ACC112 (cell line): Measurements from ENCODE around the gene SLC26A9.
A peak's percentile ranks its signal among the peaks of the same experiment; 100 is the strongest.

Experiments used
- H2AFZ ChIP-seq: fragments of 200-600 bp; sonication (generic); one replicate; pipeline ENCODE4 v1.6.0; 2017; ENCODE audit warnings: antibody characterized with exemption, low read length; ENCODE audit not compliant: unreplicated experiment
- H3K27ac ChIP-seq: fragments of 200-600 bp; sonication (generic); 2 replicates; pipeline ENCODE4 v1.5.1; 2014; ENCODE audit warnings: low read depth, mild to moderate bottlenecking, antibody characterized with exemption, low read length, moderate library complexity
- H3K27me3 ChIP-seq: fragments of 200-600 bp; sonication (generic); 2 replicates; pipeline ENCODE4 v1.6.1; 2014; ENCODE audit warnings: mild to moderate bottlenecking, antibody characterized with exemption, low read length, moderate library complexity, mixed read lengths; ENCODE audit not compliant: insufficient read depth
- H3K36me3 ChIP-seq: fragments of 200-600 bp; sonication (generic); 2 replicates; pipeline ENCODE4 v1.6.1; 2016; ENCODE audit warnings: mild to moderate bottlenecking, antibody characterized with exemption, low read length, moderate library complexity, mixed read lengths; ENCODE audit not compliant: insufficient read depth
- H3K4me1 ChIP-seq: fragments of 200-600 bp; sonication (generic); one replicate; pipeline ENCODE4 v1.6.1; 2016; ENCODE audit warnings: low read length, mixed read lengths; ENCODE audit not compliant: insufficient read depth, unreplicated experiment, control insufficient read depth
- H3K4me3 ChIP-seq: fragments of 200-600 bp; sonication (generic); 2 replicates; pipeline ENCODE4 v1.5.1; 2014; ENCODE audit warnings: mild to moderate bottlenecking, low read depth, low read length
- H3K79me2 ChIP-seq: fragments of 200-600 bp; sonication (generic); one replicate; pipeline ENCODE4 v1.6.0; 2016; ENCODE audit warnings: low read length; ENCODE audit not compliant: control insufficient read depth, unreplicated experiment, insufficient read depth

The SLC26A9 gene

GRCh38 chr1:205973377-205974232 is 30.3 kb upstream of the SLC26A9 start:
- no peak overlapping the region for H3K4me3 ChIP-seq
- H3K27ac ChIP-seq = no peak overlapping the region
- no peaks in the 10 kb centered on the region for H3K27me3 ChIP-seq
- no peaks in the 10 kb centered on the region for H3K79me2 ChIP-seq
- no peak overlapping the region for H2AFZ ChIP-seq
- no peaks in the 10 kb centered on the region for H3K36me3 ChIP-seq
- H3K4me1 ChIP-seq = no peaks in the 10 kb centered on the region

DNA sequence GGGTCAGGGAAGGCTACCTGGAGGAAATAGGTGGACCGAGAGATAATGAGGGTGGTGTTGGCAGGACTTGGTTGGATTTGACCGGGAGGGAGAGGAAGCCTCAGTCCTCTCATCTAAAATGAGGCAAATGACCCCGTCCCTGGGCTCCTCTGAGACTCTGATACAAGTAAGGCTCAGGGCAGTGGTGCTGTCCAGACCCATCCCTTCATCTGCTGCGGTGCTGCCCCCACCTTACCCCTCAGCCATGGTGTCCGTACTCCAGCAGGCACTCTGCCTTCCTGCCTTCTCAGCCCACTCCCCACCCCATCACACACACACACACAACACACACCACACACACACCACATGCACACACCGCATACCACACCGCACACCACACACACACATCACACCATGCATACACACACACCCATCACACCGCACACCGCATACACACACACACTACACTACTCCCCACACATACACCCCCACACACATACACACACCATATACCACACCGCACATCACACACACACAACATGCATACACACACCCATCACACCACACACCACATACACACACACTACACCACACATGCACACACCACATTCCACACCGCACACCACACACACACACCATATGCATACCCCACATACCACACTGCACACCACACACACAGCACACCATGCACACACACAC is 29.4 kb upstream of the SLC26A9 start:
- Histone ChIP-seq H3K4me3 (no peak overlapping the region), H2AFZ (no peak overlapping the region), H3K4me1 (peaks cover 3% of the 10 kb centered on the region), H3K27me3 (no peaks in the 10 kb centered on the region), H3K79me2 (no peaks in the 10 kb centered on the region), H3K27ac (no peak overlapping the region), H3K36me3 (no peaks in the 10 kb centered on the region)

GRCh38 chr1:205972081-205972480 is 28.8 kb upstream of the SLC26A9 start:
- no peak overlapping the region for H2AFZ ChIP-seq
- H3K79me2 ChIP-seq = no peaks in the 10 kb centered on the region
- no peak overlapping the region for H3K4me3 ChIP-seq
- no peaks in the 10 kb centered on the region for H3K36me3 ChIP-seq
- no peaks in the 10 kb centered on the region for H3K27me3 ChIP-seq
- peaks cover 3% of the 10 kb centered on the region for H3K4me1 ChIP-seq
- no peak overlapping the region for H3K27ac ChIP-seq

DNA sequence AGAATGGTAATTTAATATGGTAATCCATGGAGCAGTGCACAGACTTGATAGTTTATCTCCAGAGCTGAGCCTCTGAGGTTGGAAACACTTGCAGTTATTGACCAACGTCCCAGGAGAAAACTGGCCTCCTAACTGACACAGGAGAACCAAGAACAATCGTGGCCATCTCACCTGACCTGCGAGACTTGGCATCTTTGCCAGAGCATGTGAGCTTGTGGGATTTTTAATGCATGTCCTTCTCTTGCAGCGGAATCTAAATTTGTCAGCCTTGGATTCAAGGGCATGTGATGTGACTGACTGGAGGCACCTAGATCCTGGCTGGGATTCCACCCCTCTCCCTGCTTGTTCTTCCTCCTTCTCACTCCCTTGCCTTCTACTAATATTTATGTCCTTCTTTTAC is 27.8 kb upstream of the SLC26A9 start:
- Histone ChIP-seq H3K4me3 (no peak overlapping the region), H3K27me3 (no peaks in the 10 kb centered on the region), H3K36me3 (no peaks in the 10 kb centered on the region), H2AFZ (no peak overlapping the region), H3K27ac (no peak overlapping the region), H3K79me2 (no peaks in the 10 kb centered on the region), H3K4me1 (peaks cover 3% of the 10 kb centered on the region)

- Histone ChIP-seq H3K36me3 (no peaks in the 10 kb centered on the region), H2AFZ (no peak overlapping the region), H3K27ac (no peak overlapping the region), H3K79me2 (no peaks in the 10 kb centered on the region), H3K4me1 (peaks cover 3% of the 10 kb centered on the region), H3K27me3 (no peaks in the 10 kb centered on the region), H3K4me3 (no peak overlapping the region)
Observed at GRCh38 chr1:205970486-205970885, 27.2 kb upstream of the SLC26A9 start.

GRCh38 chr1:205969229-205969628 is 26.0 kb upstream of the SLC26A9 start:
- Histone ChIP-seq H3K36me3 (no peaks in the 10 kb centered on the region), H2AFZ (no peak overlapping the region), H3K27me3 (no peaks in the 10 kb centered on the region), H3K4me3 (no peak overlapping the region), H3K4me1 (peaks cover 3% of the 10 kb centered on the region), H3K27ac (no peak overlapping the region), H3K79me2 (no peaks in the 10 kb centered on the region)

DNA sequence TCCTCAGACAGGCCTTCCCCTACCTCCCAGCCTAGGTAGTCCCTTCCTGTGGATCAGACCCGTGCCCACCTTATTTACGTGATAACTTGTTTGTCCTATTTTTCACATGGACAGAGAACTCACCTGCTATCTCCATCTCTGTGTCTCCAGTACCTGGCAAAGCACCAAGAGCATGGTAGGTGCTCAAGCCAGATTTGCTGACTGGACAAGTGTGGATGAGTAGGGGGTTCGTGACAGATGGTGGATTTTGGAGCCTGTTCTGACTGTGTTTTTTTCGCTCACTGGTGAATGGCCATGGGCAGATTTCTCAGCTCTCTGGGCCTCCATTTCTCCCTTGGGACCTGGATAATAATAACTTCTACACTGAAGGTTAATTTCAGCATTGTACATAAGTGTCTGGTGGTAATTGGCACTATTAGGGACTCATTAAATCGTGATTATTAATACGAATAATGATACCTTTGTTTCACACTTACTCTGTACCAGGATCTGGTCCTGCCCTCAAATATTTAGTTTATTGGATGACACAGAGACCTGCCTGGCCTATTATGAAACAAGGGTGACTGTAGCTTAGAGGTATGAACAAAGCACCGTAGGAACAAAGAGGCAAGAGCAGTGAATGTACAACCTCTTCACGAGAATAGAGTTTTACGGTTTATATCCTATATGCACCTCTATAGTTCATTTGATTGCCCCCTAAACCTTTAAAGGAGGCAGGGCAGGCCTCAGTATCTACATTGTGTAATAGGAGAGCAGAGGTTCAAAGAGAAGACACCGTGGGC is 24.5 kb upstream of the SLC26A9 start:
- Histone ChIP-seq H3K36me3 (no peaks in the 10 kb centered on the region), H3K79me2 (no peaks in the 10 kb centered on the region), H3K4me1 (peaks cover 18% of the 10 kb centered on the region), H2AFZ (no peak overlapping the region), H3K27ac (no peak overlapping the region), H3K4me3 (no peak overlapping the region), H3K27me3 (no peaks in the 10 kb centered on the region)

GRCh38 chr1:205965036-205965884 is 22.0 kb upstream of the SLC26A9 start:
- no peaks in the 10 kb centered on the region for H3K79me2 ChIP-seq
- H3K4me1 ChIP-seq = peaks cover 35% of the 10 kb centered on the region
- H3K4me3 ChIP-seq = no peak overlapping the region
- no peaks in the 10 kb centered on the region for H3K36me3 ChIP-seq
- no peak overlapping the region for H3K27ac ChIP-seq
- no peak overlapping the region for H2AFZ ChIP-seq
- no peaks in the 10 kb centered on the region for H3K27me3 ChIP-seq

GRCh38 chr1:205963352-205964155 is 20.3 kb upstream of the SLC26A9 start:
- Histone ChIP-seq H3K4me1 (peaks cover 35% of the 10 kb centered on the region), H3K27me3 (no peaks in the 10 kb centered on the region), H2AFZ (no peak overlapping the region), H3K4me3 (no peak overlapping the region), H3K36me3 (no peaks in the 10 kb centered on the region), H3K79me2 (no peaks in the 10 kb centered on the region), H3K27ac (peak overlapping the region; percentile 55; the same call in 1 of the 2 replicates)
